KMS-11 (cell line): ENCODE measurements around the gene NLRP4.

Experiments used
- H2AFZ ChIP-seq: fragments of 200-600 bp; sonication (generic); 2 replicates; pipeline ENCODE4 v1.6.1; 2016; ENCODE audit warnings: antibody characterized with exemption, mixed run types, low read depth
- H3K27ac ChIP-seq: fragments of 200-600 bp; sonication (generic); 2 replicates; pipeline ENCODE4 v1.6.1; 2016; ENCODE audit warnings: mild to moderate bottlenecking, mixed run types
- H3K27me3 ChIP-seq: fragments of 200-600 bp; sonication (generic); 2 replicates; pipeline ENCODE4 v1.6.1; 2017; ENCODE audit warnings: mild to moderate bottlenecking, low read depth, mixed run types, moderate library complexity; ENCODE audit not compliant: insufficient read depth
- H3K36me3 ChIP-seq: fragments of 200-600 bp; sonication (generic); 2 replicates; pipeline ENCODE4 v1.6.1; 2017; ENCODE audit warnings: mild to moderate bottlenecking, mixed run types; ENCODE audit not compliant: insufficient read depth
- H3K4me1 ChIP-seq: fragments of 200-600 bp; sonication (generic); 2 replicates; pipeline ENCODE4 v1.6.1; 2016; ENCODE audit warnings: mild to moderate bottlenecking, low read depth, mixed run types; ENCODE audit not compliant: poor library complexity, severe bottlenecking
- H3K4me2 ChIP-seq: fragments of 200-600 bp; sonication (generic); 2 replicates; pipeline ENCODE4 v1.7.0; 2016; ENCODE audit warnings: mild to moderate bottlenecking, mixed run types
- H3K4me3 ChIP-seq: fragments of 200-600 bp; sonication (generic); IDR thresholded peaks from 2 replicates; pipeline ENCODE4 v1.6.1; 2017; ENCODE audit warnings: low read depth, low read length, mixed read lengths; ENCODE audit not compliant: insufficient read depth
- H3K79me2 ChIP-seq: fragments of 200-600 bp; sonication (generic); 2 replicates; pipeline ENCODE4 v1.6.1; 2016; ENCODE audit warnings: low read depth, mixed run types; ENCODE audit not compliant: insufficient read depth
- H3K9ac ChIP-seq: fragments of 200-600 bp; sonication (generic); 2 replicates; pipeline ENCODE4 v1.6.1; 2016; ENCODE audit warnings: mild to moderate bottlenecking, mixed run types
- H4K20me1 ChIP-seq: fragments of 200-600 bp; sonication (generic); 2 replicates; pipeline ENCODE4 v1.6.1; 2016; ENCODE audit warnings: mild to moderate bottlenecking, mixed run types; ENCODE audit not compliant: insufficient read depth
- TF ChIP-seq, protein P1 (sequence below): fragments of 200-600 bp; sonication (generic); conservative IDR thresholded peaks from 2 replicates; pipeline ENCODE4 v1.6.1; 2017; ENCODE audit warnings: low read depth, mild to moderate bottlenecking, antibody characterized with exemption, low read length, moderate library complexity, mixed read lengths

Gene NLRP4

DNA sequence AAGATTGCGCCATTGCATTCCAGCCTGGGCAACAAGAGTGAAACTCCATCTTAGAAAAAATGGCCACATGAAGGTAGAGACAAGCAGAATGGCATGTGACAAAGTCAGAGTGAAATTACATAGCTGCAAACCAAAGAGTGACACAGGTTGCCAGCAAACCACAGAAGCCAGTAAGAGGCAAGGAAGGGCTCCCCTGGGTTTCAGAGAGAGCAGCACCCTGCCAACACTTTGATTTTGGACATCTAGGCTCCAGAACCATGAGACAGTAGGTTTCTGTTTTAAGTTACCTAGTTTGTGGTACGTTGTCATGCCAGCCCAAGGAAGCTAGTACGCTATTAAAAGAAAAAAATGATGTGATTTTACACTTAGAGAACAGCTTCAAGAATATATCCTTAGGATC, 1.9 kb downstream of the NLRP4 start:
- TF ChIP-seq, protein P1, sequence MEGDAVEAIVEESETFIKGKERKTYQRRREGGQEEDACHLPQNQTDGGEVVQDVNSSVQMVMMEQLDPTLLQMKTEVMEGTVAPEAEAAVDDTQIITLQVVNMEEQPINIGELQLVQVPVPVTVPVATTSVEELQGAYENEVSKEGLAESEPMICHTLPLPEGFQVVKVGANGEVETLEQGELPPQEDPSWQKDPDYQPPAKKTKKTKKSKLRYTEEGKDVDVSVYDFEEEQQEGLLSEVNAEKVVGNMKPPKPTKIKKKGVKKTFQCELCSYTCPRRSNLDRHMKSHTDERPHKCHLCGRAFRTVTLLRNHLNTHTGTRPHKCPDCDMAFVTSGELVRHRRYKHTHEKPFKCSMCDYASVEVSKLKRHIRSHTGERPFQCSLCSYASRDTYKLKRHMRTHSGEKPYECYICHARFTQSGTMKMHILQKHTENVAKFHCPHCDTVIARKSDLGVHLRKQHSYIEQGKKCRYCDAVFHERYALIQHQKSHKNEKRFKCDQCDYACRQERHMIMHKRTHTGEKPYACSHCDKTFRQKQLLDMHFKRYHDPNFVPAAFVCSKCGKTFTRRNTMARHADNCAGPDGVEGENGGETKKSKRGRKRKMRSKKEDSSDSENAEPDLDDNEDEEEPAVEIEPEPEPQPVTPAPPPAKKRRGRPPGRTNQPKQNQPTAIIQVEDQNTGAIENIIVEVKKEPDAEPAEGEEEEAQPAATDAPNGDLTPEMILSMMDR, result no peak
- H3K4me3 ChIP-seq, result no peak overlapping the region
- H3K79me2 ChIP-seq, result no peaks in the 10 kb centered on the region
- peak overlapping the region; percentile 55 for H3K4me2 ChIP-seq
- H2AFZ ChIP-seq, result peak overlapping the region; percentile 4; the same call in 1 of the 2 replicates
- H4K20me1 ChIP-seq, result no peaks in the 10 kb centered on the region
- peak overlapping the region; percentile 70 for H3K9ac ChIP-seq
- H3K4me1 ChIP-seq, result peaks cover 72% of the 10 kb centered on the region
- peak overlapping the region; percentile 96 for H3K27ac ChIP-seq
- H3K27me3 ChIP-seq, result no peaks in the 10 kb centered on the region
- H3K36me3 ChIP-seq, result no peaks in the 10 kb centered on the region

DNA sequence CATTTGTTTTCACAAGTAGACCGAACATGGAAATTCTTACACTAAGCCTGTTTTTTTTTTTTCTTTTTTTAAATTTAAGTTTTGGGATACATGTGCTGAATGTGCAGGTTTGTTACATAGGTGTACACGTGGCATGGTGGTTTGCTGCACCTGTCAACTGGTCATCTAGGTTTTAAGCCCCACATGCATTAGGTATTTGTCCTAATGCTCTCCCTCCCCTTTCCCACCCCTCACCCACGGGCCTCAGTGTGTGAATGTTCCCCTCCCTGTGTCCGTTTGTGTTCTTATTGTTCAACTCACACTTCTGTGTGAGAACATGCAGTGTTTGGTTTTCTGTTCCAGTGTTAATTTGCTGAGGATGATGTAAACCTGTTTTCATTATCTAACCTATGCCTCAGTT, 2.6 kb downstream of the NLRP4 start:
- Histone ChIP-seq H2AFZ (peak overlapping the region; percentile 10; the same call in 1 of the 2 replicates), H3K9ac (peak overlapping the region; percentile 70), H3K27ac (peak overlapping the region; percentile 96), H4K20me1 (no peaks in the 10 kb centered on the region), H3K4me2 (peak overlapping the region; percentile 55), H3K27me3 (no peaks in the 10 kb centered on the region), H3K4me1 (peaks cover 74% of the 10 kb centered on the region), H3K4me3 (no peak overlapping the region), H3K36me3 (no peaks in the 10 kb centered on the region), H3K79me2 (no peaks in the 10 kb centered on the region)
- TF ChIP-seq, protein P1, result no peak

DNA sequence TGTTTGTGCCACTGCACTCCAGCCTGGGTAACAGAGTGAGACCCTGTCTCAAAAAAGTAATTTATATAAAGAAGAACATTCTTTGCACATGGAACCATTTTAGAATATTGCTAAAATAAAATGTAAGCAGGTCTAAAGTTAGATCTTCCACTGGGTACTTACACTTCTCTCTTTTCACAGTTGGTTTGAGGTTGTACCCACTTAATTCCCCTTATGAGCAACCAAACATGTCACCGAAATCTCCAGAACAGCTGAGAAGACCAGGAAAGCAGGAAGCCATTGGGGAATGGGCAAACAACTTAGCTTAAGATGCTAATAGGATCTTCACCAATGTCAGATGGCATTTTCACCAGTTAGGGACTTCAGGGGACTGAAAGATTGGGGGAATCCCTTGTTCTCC, 18.8 kb downstream of the NLRP4 start:
- Histone ChIP-seq H3K36me3 (no peaks in the 10 kb centered on the region), H3K27ac (no peak overlapping the region), H3K79me2 (no peaks in the 10 kb centered on the region), H2AFZ (no peak overlapping the region), H4K20me1 (no peaks in the 10 kb centered on the region), H3K27me3 (no peaks in the 10 kb centered on the region), H3K9ac (no peak overlapping the region), H3K4me2 (no peak overlapping the region), H3K4me1 (no peaks in the 10 kb centered on the region), H3K4me3 (no peak overlapping the region)
- TF ChIP-seq, protein P1, result no peak

DNA sequence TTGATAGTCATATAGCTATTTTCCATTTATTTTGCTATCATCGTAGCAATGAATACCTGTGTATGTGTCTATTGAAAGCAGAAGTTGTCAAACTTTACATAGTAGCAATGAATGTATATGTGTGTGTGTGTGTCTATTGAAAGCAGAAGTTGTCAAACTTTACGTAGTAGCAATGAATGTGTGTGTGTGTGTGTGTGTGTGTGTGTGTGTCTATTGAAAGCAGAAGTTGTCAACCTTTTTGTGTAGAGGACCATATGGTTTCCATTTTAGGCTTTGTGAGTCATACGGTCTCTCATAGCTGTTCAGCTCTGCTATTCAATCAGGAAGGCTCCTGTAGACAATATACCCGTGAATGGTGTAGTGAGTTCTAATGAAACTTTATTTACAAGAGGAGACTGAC, 20.8 kb downstream of the NLRP4 start:
- TF ChIP-seq, protein P1, result no peak
- Histone ChIP-seq H3K4me3 (no peak overlapping the region), H4K20me1 (no peaks in the 10 kb centered on the region), H3K4me1 (no peaks in the 10 kb centered on the region), H3K36me3 (no peaks in the 10 kb centered on the region), H3K27me3 (no peaks in the 10 kb centered on the region), H2AFZ (no peak overlapping the region), H3K9ac (no peak overlapping the region), H3K79me2 (no peaks in the 10 kb centered on the region), H3K27ac (no peak overlapping the region), H3K4me2 (no peak overlapping the region)
